C4-2B (cell line): ENCODE measurements around the gene EIF4E3.
A peak's percentile ranks its signal among the peaks of the same experiment; 100 is the strongest.

Experiments
- H3K27ac ChIP-seq: fragments of 450-650 bp; 2 replicates; pipeline ENCODE4 v1.5.1; 2017
- ZFX ChIP-seq: fragments of 450-650 bp; IDR thresholded peaks from 2 replicates; pipeline ENCODE4 v1.6.1; 2017
- TF ChIP-seq, protein P1 (sequence below): fragments of 450-650 bp; conservative IDR thresholded peaks from 2 replicates; pipeline ENCODE4 v1.5.1; 2017; ENCODE audit warnings: mild to moderate bottlenecking

EIF4E3 gene

DNA sequence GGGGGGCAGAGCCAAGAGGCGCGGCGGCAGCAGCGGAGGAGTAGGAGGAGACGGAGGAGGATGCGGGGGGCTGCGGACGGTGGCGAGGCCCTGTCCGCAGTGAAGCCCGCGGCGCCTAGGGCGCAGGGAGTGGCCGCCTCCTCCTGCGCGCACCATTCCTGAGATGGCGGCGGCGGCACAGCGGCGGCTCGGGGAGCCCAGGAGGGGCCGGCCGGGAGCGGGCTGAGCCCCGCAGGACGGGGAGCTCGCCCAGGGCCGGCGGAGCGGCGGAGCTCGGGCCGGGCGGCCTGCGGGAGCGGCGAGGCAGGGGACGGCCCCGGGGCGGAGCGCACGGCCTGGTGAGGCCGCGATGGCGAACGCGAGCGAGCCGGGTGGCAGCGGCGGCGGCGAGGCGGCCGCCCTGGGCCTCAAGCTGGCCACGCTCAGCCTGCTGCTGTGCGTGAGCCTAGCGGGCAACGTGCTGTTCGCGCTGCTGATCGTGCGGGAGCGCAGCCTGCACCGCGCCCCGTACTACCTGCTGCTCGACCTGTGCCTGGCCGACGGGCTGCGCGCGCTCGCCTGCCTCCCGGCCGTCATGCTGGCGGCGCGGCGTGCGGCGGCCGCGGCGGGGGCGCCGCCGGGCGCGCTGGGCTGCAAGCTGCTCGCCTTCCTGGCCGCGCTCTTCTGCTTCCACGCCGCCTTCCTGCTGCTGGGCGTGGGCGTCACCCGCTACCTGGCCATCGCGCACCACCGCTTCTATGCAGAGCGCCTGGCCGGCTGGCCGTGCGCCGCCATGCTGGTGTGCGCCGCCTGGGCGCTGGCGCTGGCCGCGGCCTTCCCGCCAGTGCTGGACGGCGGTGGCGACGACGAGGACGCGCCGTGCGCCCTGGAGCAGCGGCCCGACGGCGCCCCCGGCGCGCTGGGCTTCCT lies 28.8 kb upstream of the EIF4E3 start, which contains the start of gene GPR27:
TSS of gene GPR27 (plus strand) at position 155 of the 909 bp plus-strand sequence. CDS start at position 350, 195 bp downstream.
- TF ChIP-seq, protein P1, sequence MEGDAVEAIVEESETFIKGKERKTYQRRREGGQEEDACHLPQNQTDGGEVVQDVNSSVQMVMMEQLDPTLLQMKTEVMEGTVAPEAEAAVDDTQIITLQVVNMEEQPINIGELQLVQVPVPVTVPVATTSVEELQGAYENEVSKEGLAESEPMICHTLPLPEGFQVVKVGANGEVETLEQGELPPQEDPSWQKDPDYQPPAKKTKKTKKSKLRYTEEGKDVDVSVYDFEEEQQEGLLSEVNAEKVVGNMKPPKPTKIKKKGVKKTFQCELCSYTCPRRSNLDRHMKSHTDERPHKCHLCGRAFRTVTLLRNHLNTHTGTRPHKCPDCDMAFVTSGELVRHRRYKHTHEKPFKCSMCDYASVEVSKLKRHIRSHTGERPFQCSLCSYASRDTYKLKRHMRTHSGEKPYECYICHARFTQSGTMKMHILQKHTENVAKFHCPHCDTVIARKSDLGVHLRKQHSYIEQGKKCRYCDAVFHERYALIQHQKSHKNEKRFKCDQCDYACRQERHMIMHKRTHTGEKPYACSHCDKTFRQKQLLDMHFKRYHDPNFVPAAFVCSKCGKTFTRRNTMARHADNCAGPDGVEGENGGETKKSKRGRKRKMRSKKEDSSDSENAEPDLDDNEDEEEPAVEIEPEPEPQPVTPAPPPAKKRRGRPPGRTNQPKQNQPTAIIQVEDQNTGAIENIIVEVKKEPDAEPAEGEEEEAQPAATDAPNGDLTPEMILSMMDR, result no peak
- peak; percentile 64 for TF ChIP-seq ZFX

DNA sequence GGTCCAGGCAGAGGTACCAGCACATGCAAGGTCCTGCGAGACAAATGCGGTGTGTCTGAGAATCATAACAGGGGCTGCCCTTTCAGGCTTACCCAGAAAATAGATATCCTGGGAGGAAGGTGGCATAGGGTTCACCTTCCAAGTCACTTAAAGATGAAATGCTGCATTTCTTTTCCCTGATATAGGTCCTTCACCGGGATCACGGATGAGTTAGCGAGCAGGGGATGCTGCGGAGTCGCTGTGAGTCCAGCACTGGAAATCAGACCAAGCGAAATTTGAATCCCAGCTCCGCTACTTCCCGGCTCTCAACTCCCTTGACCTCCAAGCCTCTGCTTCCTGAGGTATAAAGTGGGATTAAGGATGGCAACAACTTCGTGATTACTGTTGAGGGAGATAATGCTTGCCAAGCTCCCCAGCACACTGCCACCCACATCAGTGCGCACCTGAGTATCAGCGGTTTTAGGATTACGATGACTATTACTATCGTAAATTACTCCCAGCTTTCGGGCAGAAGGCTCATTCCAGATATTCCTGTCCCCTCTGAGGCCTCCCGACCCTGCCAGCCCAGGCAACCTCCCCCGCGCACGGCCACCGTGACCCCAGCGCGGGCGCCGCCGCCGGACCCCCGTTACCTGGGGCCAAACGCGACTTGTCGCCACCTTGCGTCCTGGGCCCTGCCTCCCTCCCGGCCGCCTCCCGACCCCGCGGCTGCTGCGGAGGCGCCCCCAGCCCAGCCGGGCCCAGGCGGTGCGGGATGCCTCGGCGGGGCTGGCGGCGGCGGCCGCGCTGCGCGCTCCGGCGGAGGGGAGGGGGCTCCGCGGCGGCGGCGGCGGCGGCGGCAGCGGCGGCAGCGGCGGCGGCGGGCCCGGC lies 27.9 kb upstream of the EIF4E3 start:
- no peak overlapping the region for H3K27ac ChIP-seq

More for the DNA sequence above, 28.8 kb upstream of the EIF4E3 start, which contains the start of gene GPR27:
- no peak within 1 kb of the TSS for H3K27ac ChIP-seq

DNA sequence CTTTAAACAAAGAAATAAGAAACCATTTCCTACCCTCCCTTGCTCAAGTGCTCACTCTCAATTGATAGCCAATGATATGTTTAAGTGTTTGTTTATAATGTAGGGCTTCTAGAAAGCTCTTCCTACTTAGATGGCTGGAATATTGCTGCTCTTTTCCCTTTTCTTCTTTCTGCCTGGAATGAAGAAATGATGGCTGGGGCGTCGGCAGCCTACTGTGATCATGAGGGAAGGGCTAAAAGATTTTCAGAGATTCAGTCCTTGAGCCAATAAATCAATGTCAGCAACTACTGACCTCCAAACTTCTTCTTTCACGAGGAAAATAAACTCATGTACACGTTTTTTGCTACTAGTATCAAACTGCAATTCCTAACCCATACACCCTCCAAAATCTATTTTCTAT lies 26.4 kb upstream of the EIF4E3 start:
- TF ChIP-seq, protein P1, result no peak
- no peak for TF ChIP-seq ZFX
- no peak overlapping the region for H3K27ac ChIP-seq

More for the DNA sequence above, 27.9 kb upstream of the EIF4E3 start:
- TF ChIP-seq, protein P1, result no peak
- TF ChIP-seq ZFX, result no peak

DNA sequence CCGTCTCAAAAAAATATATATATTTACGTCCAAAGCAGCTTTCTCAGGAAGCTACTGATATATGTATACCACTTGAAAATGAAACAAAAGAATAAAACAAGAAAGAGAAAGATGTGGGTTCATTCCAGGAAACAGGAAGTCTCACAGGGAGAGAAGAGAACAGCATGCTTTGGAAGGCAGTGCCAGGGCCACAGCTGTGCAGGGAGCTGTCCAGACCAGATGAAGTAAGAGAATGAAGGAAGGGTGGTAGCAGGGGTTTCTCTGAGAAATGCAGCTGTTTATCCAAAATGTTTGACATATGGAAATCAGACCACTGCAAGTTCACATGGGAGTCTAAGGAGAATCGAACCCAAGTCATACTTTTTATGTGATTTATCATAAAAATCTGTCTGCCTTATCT lies 19.5 kb upstream of the EIF4E3 start:
- no peak for TF ChIP-seq ZFX
- TF ChIP-seq, protein P1, result no peak
- no peak overlapping the region for H3K27ac ChIP-seq

DNA sequence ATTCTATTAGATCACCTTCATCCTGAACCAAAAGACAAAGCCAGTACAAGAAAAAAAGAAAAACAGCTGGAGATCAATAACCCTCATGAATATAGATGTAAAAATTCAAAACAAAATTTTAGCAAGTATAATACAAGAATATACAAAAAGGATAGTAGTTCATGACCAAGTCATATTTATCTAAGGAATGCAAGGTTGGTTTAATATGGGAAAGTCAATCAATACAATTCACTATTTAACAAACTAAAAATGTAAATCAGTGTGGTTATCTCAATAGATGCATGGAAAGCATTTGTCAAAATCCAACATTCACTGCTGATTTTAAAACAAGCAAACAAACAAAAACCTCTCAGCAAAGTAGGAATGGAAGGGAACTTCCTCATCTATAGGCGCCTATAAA lies 17.4 kb upstream of the EIF4E3 start:
- no peak overlapping the region for H3K27ac ChIP-seq
- TF ChIP-seq, protein P1, result no peak
- no peak for TF ChIP-seq ZFX

DNA sequence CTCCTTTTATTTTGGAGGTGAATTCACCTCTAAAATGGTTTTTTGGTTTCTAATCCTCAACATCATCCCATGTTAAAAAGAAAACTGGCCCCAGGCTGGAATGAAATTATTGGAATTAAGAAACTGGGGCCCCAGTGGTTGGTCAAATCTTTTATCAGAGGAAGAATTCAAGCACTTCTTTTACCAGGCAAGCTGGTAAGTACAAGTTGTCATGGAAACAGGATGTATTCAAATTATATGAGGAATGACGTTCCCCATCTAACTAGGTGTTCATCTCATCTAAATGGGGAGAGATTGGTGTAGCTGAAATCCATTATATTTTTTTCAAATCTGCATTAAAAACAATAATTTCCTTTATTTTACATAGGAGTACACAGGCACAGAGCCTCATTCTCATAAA lies 9.7 kb upstream of the EIF4E3 start:
- no peak for TF ChIP-seq ZFX
- TF ChIP-seq, protein P1, result no peak
- no peak overlapping the region for H3K27ac ChIP-seq

DNA sequence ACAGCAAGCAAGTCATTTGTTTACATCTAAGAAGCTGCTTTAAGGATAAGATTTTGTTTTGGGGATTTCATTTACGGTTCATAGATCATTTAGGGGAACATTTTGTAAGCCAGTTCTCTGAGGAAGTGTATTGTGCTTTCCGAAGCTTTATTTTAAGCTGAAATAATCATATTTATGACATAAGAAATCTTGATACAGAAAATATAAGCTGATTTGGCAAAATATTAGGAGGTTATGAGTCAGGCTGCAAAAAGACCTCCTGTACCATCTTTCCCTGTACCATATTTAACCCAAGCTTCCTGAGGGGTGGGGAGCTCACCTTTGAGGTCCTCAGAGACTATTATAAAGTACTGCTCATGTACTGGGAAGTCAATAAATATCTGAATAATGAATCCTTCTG lies 8.1 kb upstream of the EIF4E3 start:
- no peak overlapping the region for H3K27ac ChIP-seq
- TF ChIP-seq, protein P1, result no peak
- no peak for TF ChIP-seq ZFX
